Measurements from ENCODE around the gene POMGNT2. TPM values are rescaled to one million over a fixed set of nuclear protein-coding genes. Genes with fewer than 3 reads are reported as not detected.
A peak's percentile ranks its signal among the peaks of the same experiment; 100 is the strongest.

The POMGNT2 gene
- total RNA-seq, 4 donors from 2014 or later, result 20.4 to 72.8 (median 52.4) TPM

DNA sequence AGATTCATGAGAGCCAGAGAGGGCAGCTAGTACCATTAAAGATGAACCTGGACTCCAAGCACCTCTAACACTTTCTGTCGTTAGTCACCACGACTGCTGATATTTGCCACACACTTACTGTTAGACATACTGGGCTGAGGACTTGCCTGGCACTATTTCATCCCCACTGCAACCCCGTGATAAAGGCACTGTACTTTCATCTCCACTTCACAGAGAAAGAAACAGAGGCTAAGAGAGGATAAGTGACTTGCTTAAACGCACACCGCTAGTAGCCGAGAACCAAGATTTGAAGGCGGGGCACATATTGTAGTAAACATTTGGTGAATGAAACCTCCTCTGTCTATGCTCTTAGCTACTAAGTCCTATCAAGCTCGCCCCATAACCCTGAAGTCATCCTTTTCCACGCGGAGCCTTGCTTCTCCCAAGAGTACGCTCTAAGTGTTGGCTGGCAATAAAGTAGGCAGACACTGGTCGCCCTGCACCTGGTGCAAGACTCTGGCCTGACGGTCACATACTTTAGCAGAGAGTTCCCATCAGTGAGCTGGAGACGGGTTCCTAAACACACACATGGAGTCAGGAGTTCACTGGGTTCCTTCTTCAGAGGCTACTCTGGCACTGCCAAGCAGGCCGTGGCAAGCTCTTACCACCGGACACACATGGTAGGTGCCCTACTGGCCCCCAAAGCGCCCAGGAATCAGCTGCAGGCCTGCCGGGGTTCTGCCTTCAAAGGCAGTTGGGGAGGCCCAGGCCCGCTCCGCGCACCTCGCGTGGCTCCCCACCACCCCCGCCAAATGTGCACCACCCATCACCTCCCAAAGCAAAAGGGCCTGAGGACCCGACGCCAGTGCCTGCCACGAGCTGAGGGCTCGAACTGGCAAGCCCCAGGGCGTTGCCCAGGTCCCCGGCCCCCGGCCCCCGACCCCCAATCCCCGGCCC lies 951 bp downstream of the POMGNT2 start:
- TF ChIP-seq, protein P1, sequence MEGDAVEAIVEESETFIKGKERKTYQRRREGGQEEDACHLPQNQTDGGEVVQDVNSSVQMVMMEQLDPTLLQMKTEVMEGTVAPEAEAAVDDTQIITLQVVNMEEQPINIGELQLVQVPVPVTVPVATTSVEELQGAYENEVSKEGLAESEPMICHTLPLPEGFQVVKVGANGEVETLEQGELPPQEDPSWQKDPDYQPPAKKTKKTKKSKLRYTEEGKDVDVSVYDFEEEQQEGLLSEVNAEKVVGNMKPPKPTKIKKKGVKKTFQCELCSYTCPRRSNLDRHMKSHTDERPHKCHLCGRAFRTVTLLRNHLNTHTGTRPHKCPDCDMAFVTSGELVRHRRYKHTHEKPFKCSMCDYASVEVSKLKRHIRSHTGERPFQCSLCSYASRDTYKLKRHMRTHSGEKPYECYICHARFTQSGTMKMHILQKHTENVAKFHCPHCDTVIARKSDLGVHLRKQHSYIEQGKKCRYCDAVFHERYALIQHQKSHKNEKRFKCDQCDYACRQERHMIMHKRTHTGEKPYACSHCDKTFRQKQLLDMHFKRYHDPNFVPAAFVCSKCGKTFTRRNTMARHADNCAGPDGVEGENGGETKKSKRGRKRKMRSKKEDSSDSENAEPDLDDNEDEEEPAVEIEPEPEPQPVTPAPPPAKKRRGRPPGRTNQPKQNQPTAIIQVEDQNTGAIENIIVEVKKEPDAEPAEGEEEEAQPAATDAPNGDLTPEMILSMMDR (IDR thresholded peaks at IDR 0.05 in 4 of 5, conservative IDR thresholded peaks at IDR 0.05 in 1 of 5), result no peak
- no peak for TF ChIP-seq POLR2A (IDR thresholded peaks at IDR 0.05)
- Histone ChIP-seq H3K27ac (peak overlapping the region; percentile 71 to 88 (median 78)), H3K27me3 (no peaks in the 10 kb centered on the region), H3K36me3 (no peaks in the 10 kb centered on the region), H3K4me1 (peaks cover 18 to 23% of the 10 kb centered on the region in 2 donors), H3K4me3 (peak overlapping the region; percentile 78 to 95 (median 93)), H3K9me3 (no peaks in the 10 kb centered on the region)
- in situ Hi-C loops (cut with MboI; ENCODE audit: low sequenced_read_pairs in 4 of 4), result no loop called here
- DNase-seq, result no peak
- intact Hi-C loops (cut with DNase I; ENCODE audit: low total_unique reads), result loop anchor here (5.0 kb wide), 1 partner anchor 182 kb away; the partner anchor contains the start of gene SNRK
- ATAC-seq, result peak; percentile 10 to 35

DNA sequence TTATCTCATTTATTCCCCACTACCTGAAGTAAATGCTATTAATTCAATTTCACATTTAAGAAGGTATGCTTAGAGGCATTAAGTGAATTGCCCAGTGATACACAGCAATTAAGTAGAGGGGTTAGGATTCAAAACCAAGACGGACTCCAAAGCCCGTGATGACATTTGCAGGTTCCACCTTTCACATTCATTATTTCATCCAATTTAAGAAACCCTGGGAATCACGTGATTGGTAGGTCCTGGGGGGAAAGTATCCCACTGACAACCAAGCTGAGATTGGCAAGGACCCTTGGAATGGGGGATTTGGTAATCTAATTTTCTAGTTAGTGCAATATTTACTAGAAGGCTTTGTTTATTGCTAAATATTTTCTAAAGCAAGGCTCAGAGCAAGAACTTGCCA lies 1.8 kb downstream of the POMGNT2 start:
- no peaks in the 10 kb centered on the region for H3K27me3 ChIP-seq
- no peak overlapping the region for H3K27ac ChIP-seq
- intact Hi-C loops (cut with DNase I; ENCODE audit: low total_unique reads), result no loop called here
- TF ChIP-seq POLR2A (IDR thresholded peaks at IDR 0.05), result no peak
- TF ChIP-seq, protein P1 (IDR thresholded peaks at IDR 0.05 in 4 of 5, conservative IDR thresholded peaks at IDR 0.05 in 1 of 5), result no peak
- in situ Hi-C loops (cut with MboI; ENCODE audit: low sequenced_read_pairs in 4 of 4), result no loop called here
- H3K4me1 ChIP-seq, result peaks cover 18 to 23% of the 10 kb centered on the region in 2 donors
- ATAC-seq (no peak), DNase-seq (no peak)
- no peak overlapping the region for H3K4me3 ChIP-seq
- no peaks in the 10 kb centered on the region for H3K9me3 ChIP-seq
- H3K36me3 ChIP-seq, result no peaks in the 10 kb centered on the region

DNA sequence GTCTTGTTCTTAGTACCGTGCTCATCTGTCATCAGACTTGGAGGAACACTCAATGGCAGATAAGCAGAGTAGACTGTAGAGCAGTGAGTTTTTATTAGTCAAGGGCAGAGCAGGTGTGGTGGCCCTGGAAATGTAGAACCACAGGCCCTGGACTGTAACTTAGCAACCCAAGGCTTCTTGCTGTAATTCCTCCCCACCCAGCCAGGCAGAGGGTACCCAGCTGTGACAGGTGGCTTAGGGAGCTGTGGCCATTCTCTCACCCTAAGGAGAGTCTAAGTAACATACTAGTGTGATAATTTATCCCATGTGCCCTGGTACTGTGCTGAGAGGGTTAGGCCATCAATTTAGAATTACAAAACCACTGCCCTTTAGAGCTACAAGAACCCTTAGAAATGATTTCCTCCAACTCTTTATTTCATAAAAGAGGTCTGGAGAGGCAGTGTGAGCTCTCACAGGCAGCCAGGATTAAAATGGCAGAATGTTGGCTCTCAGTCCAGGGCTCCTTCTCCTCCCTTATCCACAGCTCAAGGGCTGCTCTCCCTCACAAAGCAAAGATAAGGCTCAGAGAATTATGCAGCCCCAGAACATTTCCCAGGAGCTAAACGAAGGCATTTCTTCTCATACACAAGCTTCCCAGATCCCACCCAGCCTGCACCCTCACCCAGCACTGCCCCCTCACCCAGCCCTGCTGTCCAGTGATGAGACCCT lies 3.0 kb downstream of the POMGNT2 start:
- Histone ChIP-seq H3K36me3 (no peaks in the 10 kb centered on the region), H3K4me1 (peaks cover 18 to 23% of the 10 kb centered on the region in 2 donors), H3K27me3 (no peaks in the 10 kb centered on the region), H3K27ac (no peak overlapping the region), H3K9me3 (no peaks in the 10 kb centered on the region), H3K4me3 (no peak overlapping the region)
- in situ Hi-C loops (cut with MboI; ENCODE audit: low sequenced_read_pairs in 4 of 4) (no loop called here), intact Hi-C loops (cut with DNase I; ENCODE audit: low total_unique reads) (no loop called here)
- TF ChIP-seq, protein P1 (IDR thresholded peaks at IDR 0.05 in 4 of 5, conservative IDR thresholded peaks at IDR 0.05 in 1 of 5), result no peak
- TF ChIP-seq POLR2A (IDR thresholded peaks at IDR 0.05), result no peak
- DNase-seq (no peak), ATAC-seq (no peak)

DNA sequence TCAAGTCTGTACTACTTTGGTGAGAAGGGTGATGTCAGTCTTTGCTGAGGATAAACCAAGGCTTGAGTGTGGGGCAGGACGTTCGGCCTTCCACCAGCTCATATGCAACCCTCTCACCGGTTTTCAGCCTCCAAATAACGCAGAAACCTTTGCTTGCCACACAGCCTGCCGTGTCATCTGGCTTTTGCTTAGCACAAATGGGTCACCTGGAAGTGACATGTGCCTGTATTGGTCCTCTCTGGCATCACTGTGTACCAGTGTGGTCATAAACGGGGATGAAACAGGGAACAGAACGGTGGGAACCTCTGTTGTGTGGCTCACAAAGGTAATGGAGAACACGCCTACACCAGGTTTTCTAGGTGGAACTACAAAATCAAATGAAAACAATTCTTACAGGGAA lies 7.1 kb downstream of the POMGNT2 start:
- intact Hi-C loops (cut with DNase I; ENCODE audit: low total_unique reads) (no loop called here), in situ Hi-C loops (cut with MboI; ENCODE audit: low sequenced_read_pairs in 4 of 4) (loop anchor here in 1 of 4 donors (25.0 kb wide), 1 partner anchor 136 kb away; no protein-coding TSS in a partner anchor)
- Histone ChIP-seq H3K36me3 (no peaks in the 10 kb centered on the region), H3K27ac (no peak overlapping the region), H3K9me3 (no peaks in the 10 kb centered on the region), H3K4me3 (no peak overlapping the region), H3K4me1 (peaks cover 33 to 34% of the 10 kb centered on the region in 2 donors), H3K27me3 (no peaks in the 10 kb centered on the region)
- no peak for ATAC-seq
- TF ChIP-seq, protein P1 (IDR thresholded peaks at IDR 0.05 in 4 of 5, conservative IDR thresholded peaks at IDR 0.05 in 1 of 5), result no peak
- TF ChIP-seq POLR2A (IDR thresholded peaks at IDR 0.05), result no peak
- DNase-seq, result no peak

Measured in gastrocnemius medialis (tissue), 4 donors.